ENCODE measurements around the gene DRAM1. TPM values are rescaled to one million over a fixed set of nuclear protein-coding genes. Genes with fewer than 3 reads are reported as not detected.
A peak's percentile ranks its signal among the peaks of the same experiment; 100 is the strongest.
"Not testable (repeated sequence)": the region's sequence is repeated elsewhere in the genome, so short reads cannot be mapped to it uniquely, and the experiment has no call there.

DRAM1 gene
- total RNA-seq, 1 donor from 2014 or later, result 5.6 TPM

- no peak for DNase-seq (ENCODE audit: low read depth)
Measured at GRCh38 chr12:101858361-101858760, 19.0 kb upstream of the DRAM1 start.

- DNase-seq (ENCODE audit: low read depth), result no peak
Measured at GRCh38 chr12:101859664-101860607, 17.4 kb upstream of the DRAM1 start.

- DNase-seq (ENCODE audit: low read depth), result not testable (repeated sequence)
Measured at GRCh38 chr12:101861688-101862087, 15.7 kb upstream of the DRAM1 start.

- no peak for DNase-seq (ENCODE audit: low read depth)
Measured at GRCh38 chr12:101862245-101862644, 15.1 kb upstream of the DRAM1 start.

- no peak for DNase-seq (ENCODE audit: low read depth)
Measured at GRCh38 chr12:101863981-101864380, 13.4 kb upstream of the DRAM1 start.

- DNase-seq (ENCODE audit: low read depth), result no peak
Measured at GRCh38 chr12:101866615-101867373, 10.6 kb upstream of the DRAM1 start.

- not testable (repeated sequence) for DNase-seq (ENCODE audit: low read depth)
Measured at GRCh38 chr12:101867619-101868018, 9.8 kb upstream of the DRAM1 start.

- no peak for DNase-seq (ENCODE audit: low read depth)
Measured at GRCh38 chr12:101870925-101871324, 6.5 kb upstream of the DRAM1 start.

GRCh38 chr12:101875162-101875561 lies 2.2 kb upstream of the DRAM1 start:
- DNase-seq (ENCODE audit: low read depth), result no peak

GRCh38 chr12:101876322-101876860 lies 989 bp upstream of the DRAM1 start:
- no peak for DNase-seq (ENCODE audit: low read depth)

- no peak for DNase-seq (ENCODE audit: low read depth)
Measured at GRCh38 chr12:101877806-101878242, 444 bp downstream of the DRAM1 start.

- no peak for DNase-seq (ENCODE audit: low read depth)
Measured at GRCh38 chr12:101878243-101878821, 952 bp downstream of the DRAM1 start.

GRCh38 chr12:101880769-101881168 lies 3.4 kb downstream of the DRAM1 start:
- DNase-seq (ENCODE audit: low read depth), result no peak

- no peak for DNase-seq (ENCODE audit: low read depth)
Measured at GRCh38 chr12:101881228-101881627, 3.8 kb downstream of the DRAM1 start.

GRCh38 chr12:101884174-101884573 lies 6.8 kb downstream of the DRAM1 start:
- DNase-seq (ENCODE audit: low read depth), result no peak

GRCh38 chr12:101884781-101885340 lies 7.5 kb downstream of the DRAM1 start:
- DNase-seq (ENCODE audit: low read depth), result not testable (repeated sequence)

GRCh38 chr12:101885912-101886561 lies 8.7 kb downstream of the DRAM1 start:
- no peak for DNase-seq (ENCODE audit: low read depth)

GRCh38 chr12:101889211-101889752 lies 11.9 kb downstream of the DRAM1 start:
- no peak for DNase-seq (ENCODE audit: low read depth)

- DNase-seq (ENCODE audit: low read depth), result peak; percentile 24
Measured at GRCh38 chr12:101891462-101891971, 14.1 kb downstream of the DRAM1 start.

GRCh38 chr12:101892794-101893193 lies 15.4 kb downstream of the DRAM1 start:
- no peak for DNase-seq (ENCODE audit: low read depth)
